Keratinocyte (primary cell): ENCODE data around the gene TWF2. TPM values are rescaled to one million over a fixed set of nuclear protein-coding genes. Genes with fewer than 3 reads are reported as not detected.

Source experiments
- DNase-seq: peaks from one replicate; pipeline ENCODE4 v3.0.0-alpha.2; 2011; ENCODE audit warnings: low read depth, missing footprints, low spot score
- FAIRE-seq: peaks from 2 replicates; lab custom pipeline; 2011; peaks lifted over from hg19 to GRCh38; lab: Jason Lieb, UNC
- H2AFZ ChIP-seq: 2 replicates; pipeline ENCODE4 v1.6.0; 2012; ENCODE audit warnings: low read length, control low read depth, inconsistent platforms; ENCODE audit not compliant: control insufficient read depth
- H3K27ac ChIP-seq: 2 replicates; pipeline ENCODE4 v1.5.1; 2011; ENCODE audit warnings: low read length; ENCODE audit not compliant: control insufficient read depth, insufficient read depth
- H3K27me3 ChIP-seq: 3 replicates; pipeline ENCODE4 v1.6.0; 2011; ENCODE audit warnings: low read length; ENCODE audit not compliant: control insufficient read depth, insufficient read depth; ENCODE audit errors: extremely low read depth
- H3K36me3 ChIP-seq, 2 experiments: 2 replicates in 1 of 2; 3 replicates in 1 of 2; pipeline ENCODE4 v1.5.1; 2011; ENCODE audit warnings: low read length in 2 of 2, mild to moderate bottlenecking in 1 of 2; ENCODE audit not compliant: control insufficient read depth in 2 of 2, insufficient read depth in 2 of 2; ENCODE audit errors: extremely low read depth in 1 of 2
- H3K4me1 ChIP-seq: 3 replicates; pipeline ENCODE4 v1.5.1; 2011; ENCODE audit warnings: low read length; ENCODE audit not compliant: control insufficient read depth, insufficient read depth; ENCODE audit errors: extremely low read depth
- H3K4me2 ChIP-seq: 3 replicates; pipeline ENCODE4 v1.6.0; 2011; ENCODE audit warnings: low read depth, low read length; ENCODE audit not compliant: control insufficient read depth, insufficient read depth; ENCODE audit errors: extremely low read depth
- H3K4me3 ChIP-seq, 3 experiments: fragments of 200-600 bp in 1 of 3; sonication (generic) in 1 of 3; 2 replicates in 2 of 3; 3 replicates in 1 of 3; pipeline ENCODE4 v1.5.1; 2011 to 2016; ENCODE audit warnings: low read length in 3 of 3, mild to moderate bottlenecking in 3 of 3, control low read depth in 2 of 3, inconsistent platforms in 1 of 3, low read depth in 1 of 3, mixed read lengths in 1 of 3, mixed run types in 1 of 3, moderate library complexity in 1 of 3; ENCODE audit not compliant: control insufficient read depth in 2 of 3, insufficient read depth in 2 of 3; ENCODE audit errors: extremely low read depth in 1 of 3
- H3K79me2 ChIP-seq: 2 replicates; pipeline ENCODE4 v1.6.0; 2012; ENCODE audit warnings: low read length; ENCODE audit not compliant: control insufficient read depth, insufficient read depth
- H3K9ac ChIP-seq: 3 replicates; pipeline ENCODE4 v1.6.0; 2011; ENCODE audit warnings: low read length; ENCODE audit not compliant: control insufficient read depth, insufficient read depth; ENCODE audit errors: extremely low read depth
- H3K9me1 ChIP-seq: 3 replicates; pipeline ENCODE4 v1.6.0; 2011; ENCODE audit warnings: low read length; ENCODE audit not compliant: control insufficient read depth, insufficient read depth; ENCODE audit errors: extremely low read depth
- H3K9me3 ChIP-seq: 2 replicates; pipeline ENCODE4 v1.5.1; 2012; ENCODE audit warnings: low read depth, low read length; ENCODE audit not compliant: control insufficient read depth
- H4K20me1 ChIP-seq: 3 replicates; pipeline ENCODE4 v1.6.0; 2011; ENCODE audit warnings: low read length; ENCODE audit not compliant: control insufficient read depth, insufficient read depth; ENCODE audit errors: extremely low read depth
- CTCF ChIP-seq, 3 experiments: IDR thresholded peaks in 1 of 3; conservative IDR thresholded peaks in 1 of 3; optimal IDR thresholded peaks in 1 of 3; 2 replicates in 2 of 3; 3 replicates in 1 of 3; pipeline versions ENCODE3 to v1.5.1; 2011; ENCODE audit warnings: low read length in 3 of 3, mild to moderate bottlenecking in 3 of 3, moderate library complexity in 2 of 3, control low read depth in 1 of 3, inconsistent platforms in 1 of 3; ENCODE audit not compliant: insufficient read depth in 2 of 3; ENCODE audit errors: extremely low read depth in 1 of 3
- EZH2 ChIP-seq: IDR thresholded peaks from one replicate; pipeline ENCODE4 v1.6.1; 2012; ENCODE audit warnings: inconsistent platforms, mild to moderate bottlenecking, low read length, moderate library complexity
- dilution Hi-C: fragments of 300-500 bp; cut with MboI; formaldehyde crosslinking; loops from one replicate; pipeline ENCODE4 v1.7.0; 2020; ENCODE audit warnings: low sequenced_read_pairs; ENCODE audit not compliant: extremely low pct_ligation_motif_present
- polyA plus RNA-seq, 5 experiments: library from polyadenylated mRNA; depleted of rRNA in 3 of 5; stranded (reverse) in 3 of 5; stranded (forward) in 1 of 5; unstranded in 1 of 5; fragments of >200 nt; gene quantifications; 1 replicate in 1 of 5; 2 replicates in 3 of 5; 3 replicates in 1 of 5; pipeline versions ENCODE4 v1.2.1 to v1.2.3, GENCODE V29; 2011 to 2012; ENCODE audit warnings: missing spikeins in 2 of 5, low read depth in 1 of 5, low replicate concordance in 1 of 5

TWF2 gene
- polyA plus RNA-seq, 1 donor (not counting 4 experiments of a cell fraction or from before 2014, with no cell fraction given): 70.4 TPM

GRCh38 chr3:52195291-52195597, 43.7 kb downstream of the TWF2 start:
- H2AFZ ChIP-seq: no peak overlapping the region
- no peaks in the 10 kb centered on the region for H4K20me1 ChIP-seq
- dilution Hi-C loops: no loop called here
- no peaks in the 10 kb centered on the region for H3K27me3 ChIP-seq
- no peaks in the 10 kb centered on the region for H3K9me1 ChIP-seq
- DNase-seq (no peak), FAIRE-seq (no peak)
- peaks cover 21% of the 10 kb centered on the region for H3K4me1 ChIP-seq
- no peak overlapping the region for H3K4me3 ChIP-seq
- no peak overlapping the region for H3K9ac ChIP-seq
- TF ChIP-seq CTCF (optimal IDR thresholded peaks at IDR 0.05 in 1 of 3, IDR thresholded peaks at IDR 0.05 in 1 of 3, conservative IDR thresholded peaks at IDR 0.05 in 1 of 3; ENCODE audit: extremely low read depth in 1 of 3, insufficient read depth in 2 of 3, low read length in 3 of 3): no peak
- no peak for TF ChIP-seq EZH2
- no peaks in the 10 kb centered on the region for H3K9me3 ChIP-seq
- H3K27ac ChIP-seq: no peak overlapping the region
- no peak overlapping the region for H3K4me2 ChIP-seq
- peaks cover 15% of the 10 kb centered on the region for H3K79me2 ChIP-seq
- peaks cover 0 to 8% of the 10 kb centered on the region in 2 experiments for H3K36me3 ChIP-seq

GRCh38 chr3:52194485-52195290, 44.3 kb downstream of the TWF2 start:
- H3K27ac ChIP-seq: no peak overlapping the region
- peaks cover 21% of the 10 kb centered on the region for H3K4me1 ChIP-seq
- no peaks in the 10 kb centered on the region for H4K20me1 ChIP-seq
- H3K27me3 ChIP-seq: no peaks in the 10 kb centered on the region
- H3K9me3 ChIP-seq: no peaks in the 10 kb centered on the region
- no peak overlapping the region for H3K9ac ChIP-seq
- DNase-seq (no peak), FAIRE-seq (no peak)
- no peak overlapping the region for H2AFZ ChIP-seq
- H3K9me1 ChIP-seq: no peaks in the 10 kb centered on the region
- dilution Hi-C loops: no loop called here
- H3K4me3 ChIP-seq: no peak overlapping the region
- H3K4me2 ChIP-seq: no peak overlapping the region
- H3K36me3 ChIP-seq: peaks cover 0 to 5% of the 10 kb centered on the region in 2 experiments
- TF ChIP-seq EZH2: no peak
- TF ChIP-seq CTCF (optimal IDR thresholded peaks at IDR 0.05 in 1 of 3, IDR thresholded peaks at IDR 0.05 in 1 of 3, conservative IDR thresholded peaks at IDR 0.05 in 1 of 3; ENCODE audit: extremely low read depth in 1 of 3, insufficient read depth in 2 of 3, low read length in 3 of 3): no peak
- peaks cover 15% of the 10 kb centered on the region for H3K79me2 ChIP-seq
